HFFc6 (cell line): ENCODE results near the gene ASB6. TPM values are rescaled to one million over a fixed set of nuclear protein-coding genes. Genes with fewer than 3 reads are reported as not detected.

ENCODE experiments used
- DNase-seq: peaks from one replicate; pipeline ENCODE4 v3.0.0-alpha.2; 2018
- H3K27ac Mint-ChIP-seq: 2 replicates; pipeline ENCODE4 v1.8.0; 2020; ENCODE audit warnings: mild to moderate bottlenecking, mixed read lengths
- H3K27me3 Mint-ChIP-seq: 2 replicates; pipeline ENCODE4 v1.8.0; 2021; ENCODE audit warnings: mild to moderate bottlenecking, moderate library complexity, mixed read lengths; ENCODE audit not compliant: insufficient read depth
- H3K36me3 Mint-ChIP-seq: 2 replicates; pipeline ENCODE4 v1.8.0; 2021; ENCODE audit warnings: low read depth, mixed read lengths
- H3K4me1 Mint-ChIP-seq: 2 replicates; pipeline ENCODE4 v1.8.0; 2020; ENCODE audit warnings: low read depth, mixed read lengths
- H3K4me3 Mint-ChIP-seq: 2 replicates; pipeline ENCODE4 v1.8.0; 2020; ENCODE audit warnings: mild to moderate bottlenecking, moderate library complexity, mixed read lengths
- H3K9me3 Mint-ChIP-seq: 2 replicates; pipeline ENCODE4 v1.8.0; 2020; ENCODE audit warnings: mild to moderate bottlenecking, mixed read lengths
- CTCF ChIP-seq: fragments of 200-600 bp; sonication (generic); IDR thresholded peaks from 2 replicates; pipeline ENCODE4 v1.5.0; 2021; ENCODE audit warnings: antibody characterized with exemption, mild to moderate bottlenecking
- total RNA-seq, 6 experiments: library from RNA; stranded (reverse); fragmentation: NEBNext Ultra II Directional; extraction: Animal tissue kit (Norgen Biotek cat#: 25700); gene quantifications; 2 replicates in 1 of 6; 3 replicates in 5 of 6; pipeline ENCODE4 v1.2.3, GENCODE V29; 2021

Gene ASB6
- total RNA-seq, 6 experiments from 2014 or later, result 28.9 to 33.1 (median 30.6) TPM

GRCh38 chr9:129677456-129677855 lies 35.5 kb upstream of the ASB6 start:
- no peak for TF ChIP-seq CTCF
- Mint-ChIP-seq H3K36me3 (no peaks in the 10 kb centered on the region; the same call in 1 of the 2 replicates), H3K4me3 (no peak overlapping the region), H3K4me1 (peaks cover 25% of the 10 kb centered on the region; the same call in 1 of the 2 replicates), H3K27me3 (no peaks in the 10 kb centered on the region; the same call in none of the 2 replicates), H3K27ac (no peak overlapping the region), H3K9me3 (no peaks in the 10 kb centered on the region)
- no peak for DNase-seq

GRCh38 chr9:129676975-129677374 lies 35.0 kb upstream of the ASB6 start:
- peak; percentile 22; the same call in 1 of the 2 replicates for TF ChIP-seq CTCF
- peak overlapping the region; percentile 63 for H3K27ac Mint-ChIP-seq
- H3K4me3 Mint-ChIP-seq, result peak overlapping the region; percentile 24; the same call in 1 of the 2 replicates
- peaks cover 25% of the 10 kb centered on the region; the same call in 1 of the 2 replicates for H3K4me1 Mint-ChIP-seq
- no peaks in the 10 kb centered on the region for H3K9me3 Mint-ChIP-seq
- no peaks in the 10 kb centered on the region; the same call in 1 of the 2 replicates for H3K36me3 Mint-ChIP-seq
- DNase-seq, result no peak
- H3K27me3 Mint-ChIP-seq, result no peaks in the 10 kb centered on the region; the same call in none of the 2 replicates

- Mint-ChIP-seq H3K4me3 (no peak overlapping the region), H3K4me1 (peaks cover 32% of the 10 kb centered on the region), H3K36me3 (no peaks in the 10 kb centered on the region; the same call in 1 of the 2 replicates), H3K27me3 (no peaks in the 10 kb centered on the region; the same call in none of the 2 replicates), H3K27ac (peak overlapping the region; percentile 6; the same call in 1 of the 2 replicates), H3K9me3 (no peaks in the 10 kb centered on the region)
- no peak for DNase-seq
- TF ChIP-seq CTCF, result no peak
Observed at GRCh38 chr9:129676287-129676686, 34.3 kb upstream of the ASB6 start.

GRCh38 chr9:129675620-129676019 lies 33.7 kb upstream of the ASB6 start:
- H3K27me3 Mint-ChIP-seq, result no peaks in the 10 kb centered on the region; the same call in none of the 2 replicates
- peaks cover 39% of the 10 kb centered on the region for H3K4me1 Mint-ChIP-seq
- TF ChIP-seq CTCF, result no peak
- no peaks in the 10 kb centered on the region for H3K9me3 Mint-ChIP-seq
- H3K4me3 Mint-ChIP-seq, result no peak overlapping the region
- no peaks in the 10 kb centered on the region; the same call in 1 of the 2 replicates for H3K36me3 Mint-ChIP-seq
- no peak overlapping the region for H3K27ac Mint-ChIP-seq
- no peak for DNase-seq

GRCh38 chr9:129674229-129674628 lies 32.3 kb upstream of the ASB6 start:
- Mint-ChIP-seq H3K4me3 (no peak overlapping the region), H3K36me3 (peaks cover 9% of the 10 kb centered on the region; the same call in 1 of the 2 replicates), H3K9me3 (no peaks in the 10 kb centered on the region), H3K4me1 (peaks cover 48% of the 10 kb centered on the region), H3K27me3 (no peaks in the 10 kb centered on the region; the same call in none of the 2 replicates), H3K27ac (no peak overlapping the region; the same call in 1 of the 2 replicates)
- no peak for DNase-seq
- TF ChIP-seq CTCF, result no peak
